Testis (tissue), 2 donors: Measurements from ENCODE around the gene ZIC1.

Experiments
- POLR2A ChIP-seq: fragments of 450-650 bp; IDR thresholded peaks from one replicate; pipeline ENCODE4 v1.6.1; 2017; ENCODE audit warnings: antibody characterized with exemption, mild to moderate bottlenecking, moderate library complexity
- TF ChIP-seq, protein P1 (sequence below), 3 experiments: fragments of 450-650 bp in 2 of 3; fragments of 200-600 bp in 1 of 3; sonication (generic) in 1 of 3; IDR thresholded peaks; one replicate each; pipeline ENCODE4 v1.5.1; 2016 to 2019; ENCODE audit warnings: antibody characterized with exemption in 3 of 3, mild to moderate bottlenecking in 2 of 3, moderate library complexity in 1 of 3

DNA sequence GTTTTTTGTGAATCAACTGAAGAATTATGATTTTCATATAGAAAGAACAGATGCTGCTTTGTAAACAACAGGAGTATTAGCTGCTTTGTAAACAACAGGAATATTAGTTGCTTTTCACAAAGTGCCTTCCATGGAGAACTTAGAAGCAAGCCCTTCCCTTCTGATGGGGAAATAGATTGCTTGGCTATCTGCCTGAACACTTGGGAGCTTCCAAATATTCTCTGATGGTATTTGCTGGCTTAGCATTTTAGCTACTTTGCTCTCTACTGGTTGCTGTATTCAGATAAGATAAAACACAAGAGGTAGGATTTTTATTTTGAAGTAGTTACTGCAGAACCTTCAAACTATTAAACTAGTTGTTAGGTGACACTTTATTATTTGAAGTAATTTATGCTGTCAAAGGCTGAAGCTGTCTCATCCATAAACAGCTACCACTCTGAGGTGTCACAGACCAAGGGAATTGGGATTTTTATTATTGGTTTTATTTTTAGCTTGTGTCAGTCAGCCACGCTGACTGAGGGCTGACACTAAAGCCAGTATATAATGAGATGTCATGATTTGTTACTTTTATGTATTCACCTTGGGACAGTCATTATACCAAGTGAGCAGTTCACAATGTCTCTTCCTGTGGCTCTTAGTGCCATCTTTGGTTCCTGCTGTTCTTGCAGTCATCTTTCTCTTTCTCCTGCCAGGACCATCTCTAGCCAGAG is 50.0 kb downstream of the ZIC1 start:
- TF ChIP-seq, protein P1, sequence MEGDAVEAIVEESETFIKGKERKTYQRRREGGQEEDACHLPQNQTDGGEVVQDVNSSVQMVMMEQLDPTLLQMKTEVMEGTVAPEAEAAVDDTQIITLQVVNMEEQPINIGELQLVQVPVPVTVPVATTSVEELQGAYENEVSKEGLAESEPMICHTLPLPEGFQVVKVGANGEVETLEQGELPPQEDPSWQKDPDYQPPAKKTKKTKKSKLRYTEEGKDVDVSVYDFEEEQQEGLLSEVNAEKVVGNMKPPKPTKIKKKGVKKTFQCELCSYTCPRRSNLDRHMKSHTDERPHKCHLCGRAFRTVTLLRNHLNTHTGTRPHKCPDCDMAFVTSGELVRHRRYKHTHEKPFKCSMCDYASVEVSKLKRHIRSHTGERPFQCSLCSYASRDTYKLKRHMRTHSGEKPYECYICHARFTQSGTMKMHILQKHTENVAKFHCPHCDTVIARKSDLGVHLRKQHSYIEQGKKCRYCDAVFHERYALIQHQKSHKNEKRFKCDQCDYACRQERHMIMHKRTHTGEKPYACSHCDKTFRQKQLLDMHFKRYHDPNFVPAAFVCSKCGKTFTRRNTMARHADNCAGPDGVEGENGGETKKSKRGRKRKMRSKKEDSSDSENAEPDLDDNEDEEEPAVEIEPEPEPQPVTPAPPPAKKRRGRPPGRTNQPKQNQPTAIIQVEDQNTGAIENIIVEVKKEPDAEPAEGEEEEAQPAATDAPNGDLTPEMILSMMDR (IDR thresholded peaks at IDR 0.05): no peak
- no peak for TF ChIP-seq POLR2A
